ENCODE measurements around the gene MCU.
"Not testable (repeated sequence)": the region's sequence is repeated elsewhere in the genome, so short reads cannot be mapped to it uniquely, and the experiment has no call there.

MCU gene

DNA sequence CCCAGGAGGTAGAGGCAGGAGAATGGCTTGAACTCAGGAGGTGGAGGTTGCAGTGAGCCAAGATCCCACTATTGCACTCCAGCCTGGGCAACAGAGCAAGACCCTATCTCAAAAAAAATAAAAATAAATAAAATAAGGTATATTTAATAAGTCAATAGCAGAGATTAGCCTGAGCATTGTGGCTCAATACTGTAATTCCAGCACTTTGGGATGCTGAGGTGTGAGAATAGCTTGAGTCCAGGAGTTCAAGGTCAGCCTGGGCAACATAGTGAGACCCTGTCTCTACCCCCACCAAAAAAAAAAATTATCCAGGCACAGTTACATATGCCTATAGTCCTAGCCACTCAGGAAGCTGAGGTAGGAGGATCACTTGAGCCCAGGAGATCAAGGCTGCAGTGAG, 163.2 kb downstream of the MCU start:
- no peak for DNase-seq

DNA sequence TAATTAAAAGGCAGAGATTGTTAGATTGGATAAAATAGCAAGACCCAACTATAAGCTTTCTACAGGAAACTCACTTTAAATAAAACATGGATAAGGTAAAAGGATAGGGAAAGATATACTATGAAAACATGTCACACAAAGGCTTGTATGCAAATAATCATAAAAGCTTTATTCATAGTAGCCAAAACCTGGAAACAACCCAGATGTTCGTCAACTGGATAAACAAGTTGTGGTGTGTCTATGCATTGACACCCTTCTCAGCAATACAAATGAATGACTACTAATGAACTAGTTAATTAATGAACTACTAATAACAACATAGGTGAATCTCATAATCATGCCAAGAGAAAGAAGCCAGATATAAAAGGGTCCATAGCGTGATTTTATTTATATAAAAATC, 163.8 kb downstream of the MCU start:
- no peak for DNase-seq

DNA sequence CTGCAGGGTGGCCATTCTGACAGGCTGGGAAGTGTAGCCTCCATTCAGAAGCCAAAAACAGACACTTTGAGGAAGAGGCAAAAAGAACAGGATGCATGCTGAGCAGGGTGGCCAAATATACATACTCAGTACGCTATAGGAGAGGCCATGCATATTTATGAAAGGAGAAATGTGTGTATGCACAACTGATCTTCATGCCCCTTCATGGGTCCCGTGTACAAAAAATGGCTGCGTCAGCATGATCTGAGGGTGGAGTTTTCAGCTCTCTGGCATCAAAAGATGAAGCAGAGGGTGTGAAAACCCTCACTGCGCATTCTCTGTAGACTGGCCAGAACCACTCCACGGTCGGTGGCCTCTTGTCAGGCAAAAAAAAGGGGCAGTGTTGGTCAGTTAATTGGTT, 166.1 kb downstream of the MCU start:
- DNase-seq, result no peak

DNA sequence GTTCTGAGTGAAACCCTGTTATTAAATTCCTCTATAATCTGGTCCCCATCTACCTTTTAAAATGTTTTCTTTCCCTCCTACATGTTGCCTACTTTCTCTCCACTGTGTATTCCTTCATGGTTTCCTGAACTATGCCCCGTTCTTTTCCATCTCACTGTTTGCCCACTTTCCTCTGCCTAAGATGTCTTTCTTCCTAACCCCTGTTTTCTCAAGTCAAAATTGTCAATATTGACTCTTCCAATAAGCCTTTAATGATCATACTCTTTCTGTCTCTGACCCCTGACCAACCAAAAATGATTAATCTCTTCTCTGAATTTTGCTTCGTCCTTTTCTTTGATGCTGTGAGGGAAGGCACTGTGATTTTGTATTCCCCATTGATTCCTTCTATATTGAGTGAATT, 171.0 kb downstream of the MCU start:
- DNase-seq, result no peak

DNA sequence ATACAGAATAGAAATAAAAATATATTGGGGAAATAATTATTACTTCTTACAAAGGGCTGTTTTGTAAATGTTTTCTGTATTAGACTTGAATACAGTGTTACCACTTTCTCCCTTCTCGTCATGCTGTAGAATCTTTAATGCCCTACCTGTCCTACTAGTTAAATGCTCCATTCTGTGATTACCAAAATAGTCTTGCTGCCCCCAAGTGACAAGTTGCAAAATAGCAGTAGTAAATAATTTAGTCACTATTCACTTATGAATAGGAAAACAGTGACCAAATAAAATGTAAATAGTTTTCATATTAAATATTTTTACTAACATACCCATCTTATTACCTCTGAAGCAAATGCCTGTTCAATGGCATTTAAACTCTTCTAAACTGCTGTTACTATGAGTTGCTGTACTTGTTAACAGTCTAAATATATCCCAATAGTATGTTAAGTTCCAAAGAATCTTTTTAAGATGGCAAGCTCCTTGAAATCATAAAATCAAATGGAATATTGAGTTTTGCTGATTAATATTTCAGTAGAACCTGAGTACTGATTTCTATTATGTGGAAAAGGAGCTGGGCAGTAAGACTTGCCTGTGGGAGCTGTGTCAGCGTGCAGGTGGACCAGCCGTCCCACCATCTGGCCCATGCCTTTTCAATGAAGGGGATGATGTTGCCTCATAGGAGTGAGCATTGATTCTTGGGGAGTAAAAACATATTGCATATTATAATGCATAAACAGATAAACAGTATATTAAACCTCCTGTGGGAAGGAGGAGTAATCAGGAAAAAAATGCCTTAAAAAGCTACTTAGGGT, 183.5 kb downstream of the MCU start:
- DNase-seq, result no peak

DNA sequence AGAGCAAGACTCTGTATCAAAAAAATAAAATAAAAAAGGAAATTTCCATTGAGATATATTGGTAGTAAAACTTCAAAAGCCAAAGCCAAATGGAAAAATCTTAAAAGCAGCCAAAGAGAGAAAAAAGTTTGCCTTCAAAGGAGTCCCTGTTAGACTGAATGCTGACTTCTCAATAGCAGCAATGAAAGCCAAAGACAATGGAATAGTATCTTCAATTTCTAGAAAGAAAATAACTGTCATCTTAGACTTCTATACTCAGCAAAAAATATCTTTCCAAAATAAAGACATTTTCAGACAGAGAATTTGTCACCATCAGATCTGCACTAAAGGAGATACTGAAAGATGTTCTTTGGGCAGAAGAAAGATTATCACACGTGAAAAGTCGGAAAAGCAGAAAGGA, 187.3 kb downstream of the MCU start:
- no peak for DNase-seq

DNA sequence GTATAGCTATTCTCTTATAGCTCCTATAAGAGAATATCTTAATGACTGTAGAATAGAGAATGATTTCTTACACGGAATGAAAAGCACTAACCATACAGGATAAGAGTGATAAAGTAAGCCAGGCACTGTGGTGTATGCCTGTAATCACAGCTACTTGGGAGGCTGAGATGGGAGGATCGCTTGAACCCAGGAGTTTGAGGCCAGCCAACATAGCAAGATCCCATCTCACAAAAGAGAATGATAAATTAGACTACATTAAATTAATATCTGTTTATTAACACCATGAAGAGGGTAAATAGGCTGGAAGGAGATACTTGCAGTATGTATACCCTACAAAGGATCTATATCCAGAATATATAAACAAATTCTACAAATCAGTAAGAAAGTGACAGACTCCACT, 189.3 kb downstream of the MCU start:
- no peak for DNase-seq

DNA sequence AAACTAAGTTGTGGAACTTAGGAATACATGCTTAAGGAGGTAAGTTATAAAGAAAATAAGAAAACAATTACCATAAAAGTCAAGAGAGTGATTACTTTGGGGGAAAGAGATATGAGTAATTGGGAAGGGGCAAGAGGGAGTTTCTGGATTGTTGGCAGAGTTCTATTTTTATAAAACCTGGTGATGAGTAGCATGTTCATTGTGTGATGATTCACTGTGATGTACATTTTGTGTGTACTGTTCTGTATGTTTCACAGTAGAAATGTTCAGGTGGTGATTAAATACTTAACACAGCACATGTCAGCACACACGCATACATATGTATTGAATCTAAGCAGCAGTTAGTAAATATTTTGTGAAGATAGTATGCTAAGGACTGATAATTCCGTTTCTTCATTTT, 191.9 kb downstream of the MCU start:
- DNase-seq, result no peak

DNA sequence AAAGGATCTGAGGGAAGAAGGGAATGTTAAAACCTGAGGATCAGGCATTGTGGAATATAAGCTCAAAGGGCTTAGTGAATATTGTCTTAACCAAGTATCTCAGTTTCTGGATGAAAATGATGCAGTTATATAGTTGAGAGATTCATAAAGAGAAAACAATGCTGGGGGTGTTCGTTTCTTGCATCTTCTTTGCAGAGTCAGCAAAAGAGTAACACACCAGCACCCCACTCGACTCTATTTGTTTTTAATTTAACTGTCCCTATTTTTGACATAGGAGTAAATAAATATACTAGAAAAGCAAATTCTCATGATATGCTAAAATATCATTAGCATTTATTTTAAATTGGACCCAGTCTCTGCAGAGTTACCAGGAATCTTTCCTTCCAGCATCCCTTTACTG, 194.0 kb downstream of the MCU start:
- no peak for DNase-seq

DNA sequence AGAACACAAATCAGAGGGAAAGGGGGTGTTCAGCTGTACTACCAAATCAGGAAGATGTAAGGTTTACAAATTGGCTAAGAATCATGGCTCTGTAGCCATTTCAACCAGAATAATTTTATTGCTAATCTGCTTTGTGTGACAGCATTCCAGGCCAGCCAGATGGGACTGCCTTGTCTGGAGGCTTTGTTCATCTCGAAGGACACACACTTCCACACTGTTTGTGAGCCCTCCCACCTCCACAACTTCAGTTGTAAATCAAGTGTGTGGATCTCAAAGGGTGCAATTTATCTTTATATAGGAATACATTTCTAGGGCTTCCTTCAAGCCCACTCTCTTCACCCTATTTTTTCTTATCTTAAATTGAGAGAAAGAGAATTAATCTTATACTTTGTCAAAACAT, 194.7 kb downstream of the MCU start:
- no peak for DNase-seq

DNA sequence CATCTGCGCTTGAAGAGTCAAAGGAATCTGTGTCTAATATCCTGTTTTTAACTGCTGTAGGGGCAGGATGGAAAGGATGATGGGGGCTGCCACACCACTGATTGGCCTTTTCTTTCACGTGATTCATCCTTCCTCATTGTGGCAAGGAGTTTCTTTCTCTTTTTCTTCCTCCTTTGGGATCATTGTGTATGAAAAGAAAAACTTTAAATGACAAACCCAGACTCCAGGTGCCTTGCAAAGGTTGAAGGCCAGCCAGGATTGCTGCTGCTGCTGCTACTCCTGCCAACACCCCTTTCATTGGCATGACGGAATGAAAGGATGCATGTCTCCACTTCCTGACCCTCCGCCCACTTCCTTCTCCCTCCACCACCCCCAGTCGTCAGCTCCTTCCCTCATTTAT, 195.1 kb downstream of the MCU start:
- DNase-seq, result no peak

DNA sequence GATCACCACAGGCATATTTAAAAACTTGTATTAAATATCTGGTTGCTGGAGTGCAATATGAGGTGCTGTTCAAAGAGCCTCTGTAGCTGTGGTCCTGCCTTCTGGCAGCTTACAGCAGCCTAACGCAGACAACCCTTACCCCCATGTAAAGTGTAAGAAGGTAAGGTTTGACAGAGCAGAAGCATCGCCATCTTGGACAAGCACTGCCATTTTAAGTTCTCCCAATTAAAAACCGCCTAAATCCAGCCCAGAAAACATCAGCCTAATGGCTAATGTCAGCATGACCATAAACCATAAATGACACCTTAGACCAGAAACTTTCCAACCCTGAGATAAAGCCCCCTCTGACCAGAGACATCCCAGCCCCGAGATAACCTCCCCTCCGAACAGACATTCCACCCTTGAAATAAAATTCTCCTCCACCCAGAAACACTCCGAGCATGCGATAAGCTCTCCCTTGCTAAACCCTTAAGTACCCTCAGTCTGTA, 196.3 kb downstream of the MCU start:
- no peak for DNase-seq

DNA sequence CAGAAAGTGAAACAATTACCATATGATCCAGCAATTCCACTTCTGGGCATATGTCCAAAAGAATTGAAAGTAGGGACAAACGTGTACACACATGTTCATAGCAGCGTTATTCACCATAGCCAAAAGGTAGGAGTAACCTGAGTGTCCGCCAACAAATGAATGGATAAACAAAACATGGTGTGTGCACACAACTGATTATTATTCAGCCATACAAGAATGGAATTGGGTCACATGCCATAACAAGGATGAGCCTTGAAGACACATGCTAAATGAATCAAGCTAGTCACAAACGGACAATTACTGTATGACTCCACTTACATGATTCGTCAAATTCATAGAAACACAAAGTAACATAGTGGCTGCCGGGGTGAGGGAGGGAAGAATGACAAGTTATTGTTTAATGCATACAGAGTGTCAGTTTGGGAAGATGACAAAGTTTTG, 197.5 kb downstream of the MCU start:
- DNase-seq, result no peak

DNA sequence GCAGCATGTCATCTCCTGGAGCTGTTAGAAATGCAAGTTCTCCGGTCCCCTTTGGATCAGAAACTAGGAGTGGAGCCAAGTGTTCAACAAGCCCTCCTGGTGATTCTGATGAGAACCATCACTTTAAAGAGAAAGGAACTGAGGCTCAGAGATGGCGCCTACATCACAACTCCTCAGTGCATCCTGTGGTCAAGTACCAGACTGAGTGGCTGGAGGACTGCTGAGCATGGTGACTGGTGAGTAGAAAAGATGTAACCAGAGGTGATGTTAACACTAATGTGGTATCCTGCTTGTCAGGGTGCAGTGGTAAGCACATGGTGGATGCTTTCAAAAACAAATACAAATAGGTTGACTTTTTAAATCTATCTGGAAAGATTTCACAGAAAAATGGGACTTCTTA, 198.1 kb downstream of the MCU start:
- no peak for DNase-seq

DNA sequence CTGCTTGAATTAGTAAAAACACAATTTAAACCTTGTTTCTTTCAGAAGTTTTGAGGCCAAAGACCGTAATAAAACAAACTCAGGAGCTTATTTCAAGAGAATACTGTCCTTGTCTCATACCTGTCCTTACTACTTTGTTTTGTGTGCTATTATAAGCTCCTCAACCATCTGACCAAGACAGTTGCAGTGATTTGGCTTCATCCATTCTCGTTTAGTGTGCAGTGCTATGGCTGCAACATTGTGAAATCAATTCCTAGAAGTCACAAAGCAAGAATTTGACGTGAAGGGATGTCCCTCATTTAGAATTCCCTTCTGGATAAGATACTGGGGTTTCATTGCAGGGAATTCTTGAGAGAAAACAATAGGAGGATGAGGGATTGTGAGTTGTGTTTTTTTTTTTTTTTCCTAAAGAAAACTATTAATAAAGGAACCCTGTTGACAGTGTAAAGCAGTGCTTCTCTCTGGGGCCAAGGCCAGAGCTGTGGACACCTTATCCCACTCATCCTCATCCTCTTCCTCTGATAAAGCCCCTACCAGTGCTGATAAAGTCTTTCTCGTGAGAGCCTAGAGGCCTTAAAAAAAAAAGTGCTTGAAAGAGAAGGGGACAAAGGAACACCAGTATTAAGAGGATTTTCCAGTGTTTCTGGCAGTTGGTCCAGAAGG, 201.3 kb downstream of the MCU start, which contains the start of gene OIT3:
TSS of gene OIT3 (plus strand) at position 604 of the 663 bp plus-strand sequence. CDS start 60 bp downstream, outside the sequence.
- no peak for DNase-seq

DNA sequence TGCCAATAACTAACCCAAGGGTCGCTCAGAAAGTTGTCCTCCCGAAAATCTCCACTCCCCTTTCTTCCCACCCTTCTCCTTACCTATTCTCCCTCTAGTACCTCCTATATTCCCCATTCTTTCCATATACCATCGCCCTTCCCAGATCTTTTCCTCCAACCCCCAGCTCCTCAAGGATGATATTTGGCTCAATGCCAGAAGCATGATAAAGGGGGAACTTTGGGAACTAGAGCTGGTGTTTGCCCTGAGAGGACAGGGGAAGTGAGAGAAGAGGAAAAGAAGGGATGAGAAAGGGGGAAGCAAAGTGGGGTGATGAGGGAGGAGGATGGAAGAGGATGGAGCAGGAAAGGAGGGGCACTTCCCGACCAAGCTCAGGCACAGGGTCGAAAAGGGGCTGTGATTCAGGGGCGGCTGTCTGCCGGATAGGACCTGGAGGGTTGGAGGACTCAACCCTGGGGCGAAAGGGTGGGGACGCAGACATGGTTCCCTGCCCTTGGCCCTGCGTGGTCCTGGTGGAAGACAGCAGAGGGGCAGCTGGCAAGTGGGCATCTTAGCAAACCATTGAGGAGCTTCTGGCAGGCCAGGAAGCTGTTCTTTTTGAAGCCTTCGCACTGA, 203.4 kb downstream of the MCU start:
- DNase-seq, result no peak

DNA sequence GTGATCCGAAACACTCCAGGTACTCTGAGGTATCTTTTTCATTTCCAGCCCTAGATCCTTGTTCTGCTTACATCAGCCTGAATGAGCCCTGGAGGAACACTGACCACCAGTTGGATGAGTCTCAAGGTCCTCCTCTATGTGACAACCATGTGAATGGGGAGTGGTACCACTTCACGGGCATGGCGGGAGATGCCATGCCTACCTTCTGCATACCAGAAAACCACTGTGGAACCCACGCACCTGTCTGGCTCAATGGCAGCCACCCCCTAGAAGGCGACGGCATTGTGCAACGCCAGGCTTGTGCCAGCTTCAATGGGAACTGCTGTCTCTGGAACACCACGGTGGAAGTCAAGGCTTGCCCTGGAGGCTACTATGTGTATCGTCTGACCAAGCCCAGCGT, 206.7 kb downstream of the MCU start:
- DNase-seq, result no peak

DNA sequence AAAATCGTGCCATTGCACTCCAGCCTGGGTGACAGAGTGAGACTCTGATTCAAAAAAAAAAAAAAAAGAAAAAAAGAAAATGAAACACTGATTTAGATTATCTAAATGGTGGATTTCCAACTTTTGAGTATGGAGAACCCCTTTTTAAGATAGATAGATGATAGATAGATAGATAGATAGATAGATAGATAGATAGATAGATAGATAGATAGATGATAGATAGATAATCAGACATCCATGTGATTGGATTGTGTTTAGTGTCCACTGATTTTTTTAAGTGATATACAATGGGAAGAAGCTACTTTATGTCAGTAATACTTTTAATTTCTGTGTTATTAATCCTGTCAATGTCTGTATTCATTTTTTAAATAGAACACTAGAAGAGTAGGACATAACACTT, 207.6 kb downstream of the MCU start:
- no peak for DNase-seq

DNA sequence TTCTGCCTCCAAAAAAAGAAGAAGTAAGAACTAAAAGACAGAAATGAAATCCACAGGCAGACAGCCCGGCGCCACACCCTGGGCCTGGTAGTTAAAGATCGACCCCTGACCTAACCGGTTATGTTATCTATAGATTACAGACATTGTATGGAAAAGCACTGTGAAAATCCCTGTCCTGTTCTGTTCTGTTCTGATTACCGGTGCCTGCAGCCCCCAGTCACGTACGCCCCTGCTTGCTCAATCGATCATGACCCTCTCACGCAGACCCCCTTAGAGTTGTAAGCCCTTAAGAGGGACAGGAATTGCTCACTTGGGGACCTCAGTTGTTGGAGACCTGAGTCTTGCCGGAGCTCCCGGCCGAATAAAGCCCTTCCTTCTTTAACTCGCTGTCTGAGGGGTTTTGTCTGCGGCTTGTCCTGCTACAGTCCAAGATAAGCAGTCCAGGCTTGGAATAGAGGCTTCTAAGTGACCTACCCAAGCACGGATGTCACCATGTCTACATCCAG, 212.1 kb downstream of the MCU start:
- not testable (repeated sequence) for DNase-seq

DNA sequence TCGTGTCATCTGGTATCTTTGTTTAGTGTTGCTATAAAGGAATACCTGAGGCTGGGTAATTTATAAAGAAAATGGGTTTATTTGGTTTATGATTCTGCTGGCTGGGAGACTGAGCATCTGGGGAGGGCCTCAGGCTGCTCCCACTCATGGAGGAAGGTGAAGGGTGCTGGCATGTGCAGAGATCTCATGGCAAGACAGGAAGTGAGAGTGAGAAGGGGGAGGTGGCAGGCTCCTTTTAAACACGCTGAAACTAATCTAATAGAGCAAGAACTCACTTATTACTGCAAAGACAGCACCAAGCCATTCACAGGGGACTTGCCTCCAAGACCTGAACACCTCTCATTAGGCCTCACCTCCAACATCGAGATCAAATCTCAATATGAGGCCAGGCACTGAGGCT, 212.9 kb downstream of the MCU start:
- no peak for DNase-seq

DNA sequence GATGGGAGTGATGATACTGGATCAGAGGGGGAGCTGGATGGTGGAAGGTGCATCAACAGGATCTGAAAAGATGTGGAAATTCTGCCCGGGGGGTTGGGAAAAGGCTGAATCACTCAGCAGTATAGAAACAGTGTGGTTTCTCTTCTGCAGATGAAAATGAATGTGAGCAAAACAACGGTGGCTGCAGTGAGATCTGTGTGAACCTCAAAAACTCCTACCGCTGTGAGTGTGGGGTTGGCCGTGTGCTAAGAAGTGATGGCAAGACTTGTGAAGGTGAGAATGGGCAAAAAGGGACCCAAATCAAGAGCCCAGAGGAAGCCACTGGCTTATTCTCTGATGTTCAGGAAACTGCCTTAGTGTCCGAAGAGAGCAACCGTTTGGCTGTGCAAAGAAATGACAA, 214.5 kb downstream of the MCU start:
- no peak for DNase-seq

DNA sequence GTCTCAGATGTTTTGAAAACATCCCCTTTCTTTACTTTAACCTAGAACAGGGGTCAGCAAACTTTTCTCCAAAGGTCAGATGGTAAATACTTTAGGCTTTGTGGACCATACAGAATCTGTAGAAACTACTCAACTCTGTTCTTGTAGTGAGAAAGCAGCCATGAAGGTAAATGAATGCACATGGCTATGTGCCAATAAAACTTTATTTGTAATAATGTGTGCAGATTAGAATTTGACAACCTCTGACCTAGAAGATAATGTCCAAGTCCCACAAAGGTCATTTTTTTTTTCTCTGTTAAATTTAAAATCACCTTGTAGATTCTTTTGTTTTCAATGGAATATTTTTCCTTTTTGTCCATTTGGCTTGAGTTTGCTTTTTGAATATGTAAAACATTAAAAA, 218.8 kb downstream of the MCU start:
- DNase-seq, result no peak

DNA sequence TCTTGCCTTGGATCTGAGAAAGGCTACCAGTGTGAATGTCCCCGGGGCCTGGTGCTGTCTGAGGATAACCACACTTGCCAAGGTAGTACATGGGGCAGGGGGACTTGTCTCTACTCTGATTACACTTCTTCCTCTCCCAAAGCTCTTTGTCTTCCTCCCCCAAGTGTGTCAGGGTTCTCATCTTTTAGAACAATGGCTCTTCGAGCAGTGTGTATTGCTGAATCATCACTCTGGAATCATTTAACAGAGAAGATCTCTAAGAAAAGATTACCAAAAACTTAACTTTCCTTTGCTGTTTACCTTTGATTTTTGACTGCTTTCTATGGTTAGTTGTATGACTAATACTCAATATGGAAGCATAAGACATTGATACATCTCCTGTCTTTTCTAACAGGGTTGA, 219.8 kb downstream of the MCU start:
- DNase-seq, result no peak

DNA sequence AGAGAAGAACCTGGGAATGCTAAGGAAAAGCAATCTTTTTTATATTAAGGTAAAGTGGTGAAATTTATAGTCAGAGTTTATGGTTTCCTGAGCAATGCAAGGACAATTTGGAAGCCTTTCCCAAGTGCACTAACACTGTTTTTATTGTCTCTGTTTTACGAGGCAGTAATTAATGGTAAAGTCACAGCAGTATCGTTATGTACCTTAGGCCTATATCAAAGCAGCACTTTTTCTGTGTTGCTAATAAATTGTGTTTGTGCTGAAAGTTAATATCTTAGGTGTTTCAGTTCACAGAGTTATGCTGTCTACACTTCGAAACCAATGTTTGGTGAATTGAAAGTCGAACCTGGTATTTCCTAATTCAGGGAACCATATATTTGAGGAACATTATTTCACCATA, 220.8 kb downstream of the MCU start:
- no peak for DNase-seq

All from activated effector memory CD4-positive, alpha-beta T cell treated with Interleukin-2 at 50 U/mL for 16 hours (primary cell).